ENCODE results near the gene AKT3.

The AKT3 gene

GRCh38 chr1:243715285-243715684 is 134.8 kb downstream of the AKT3 start:
- H3K4me3 ChIP-seq (replicated peaks; ENCODE audit: low read depth, low read length): no peak overlapping the region
- DNase-seq (ENCODE audit: low read depth): peak; percentile 44
- TF ChIP-seq CTCF (IDR thresholded peaks at IDR 0.05; ENCODE audit: low read length, missing control alignments): no peak

GRCh38 chr1:243713470-243714186 is 136.4 kb downstream of the AKT3 start:
- peak; percentile 59 for DNase-seq (ENCODE audit: low read depth)
- H3K4me3 ChIP-seq (replicated peaks; ENCODE audit: low read depth, low read length): no peak overlapping the region
- TF ChIP-seq CTCF (IDR thresholded peaks at IDR 0.05; ENCODE audit: low read length, missing control alignments): no peak

- no peak overlapping the region for H3K4me3 ChIP-seq (replicated peaks; ENCODE audit: low read depth, low read length)
- TF ChIP-seq CTCF (IDR thresholded peaks at IDR 0.05; ENCODE audit: low read length, missing control alignments): peak; percentile 49
- peak; percentile 29 for DNase-seq (ENCODE audit: low read depth)
Observed at GRCh38 chr1:243712941-243713340, 137.1 kb downstream of the AKT3 start.

GRCh38 chr1:243712242-243712641 is 137.8 kb downstream of the AKT3 start:
- TF ChIP-seq CTCF (IDR thresholded peaks at IDR 0.05; ENCODE audit: low read length, missing control alignments): no peak

GRCh38 chr1:243710467-243710866 is 139.6 kb downstream of the AKT3 start:
- DNase-seq (ENCODE audit: low read depth): no peak
- TF ChIP-seq CTCF (IDR thresholded peaks at IDR 0.05; ENCODE audit: low read length, missing control alignments): no peak
- H3K4me3 ChIP-seq (replicated peaks; ENCODE audit: low read depth, low read length): no peak overlapping the region

More at GRCh38 chr1:243712242-243712641, 137.8 kb downstream of the AKT3 start:
- DNase-seq (ENCODE audit: low read depth): no peak
- H3K4me3 ChIP-seq (replicated peaks; ENCODE audit: low read depth, low read length): no peak overlapping the region

GRCh38 chr1:243708210-243708609 is 141.8 kb downstream of the AKT3 start:
- no peak overlapping the region for H3K4me3 ChIP-seq (replicated peaks; ENCODE audit: low read depth, low read length)
- TF ChIP-seq CTCF (IDR thresholded peaks at IDR 0.05; ENCODE audit: low read length, missing control alignments): peak; percentile 19
- DNase-seq (ENCODE audit: low read depth): peak; percentile 43

- DNase-seq (ENCODE audit: low read depth): no peak
Observed at GRCh38 chr1:243706563-243706962, 143.5 kb downstream of the AKT3 start.

More at GRCh38 chr1:243706563-243706962, 143.5 kb downstream of the AKT3 start:
- no peak for TF ChIP-seq CTCF (IDR thresholded peaks at IDR 0.05; ENCODE audit: low read length, missing control alignments)
- H3K4me3 ChIP-seq (replicated peaks; ENCODE audit: low read depth, low read length): no peak overlapping the region
